ENCODE data around the gene SDHA. TPM values are rescaled to one million over a fixed set of nuclear protein-coding genes. Genes with fewer than 3 reads are reported as not detected.

The SDHA gene
- total and polyA plus RNA-seq, 9 of the 15 experiments (the other 6 are each of a cell fraction or from before 2014, with no cell fraction given) = 82.9 to 191 (median 130) TPM

DNA sequence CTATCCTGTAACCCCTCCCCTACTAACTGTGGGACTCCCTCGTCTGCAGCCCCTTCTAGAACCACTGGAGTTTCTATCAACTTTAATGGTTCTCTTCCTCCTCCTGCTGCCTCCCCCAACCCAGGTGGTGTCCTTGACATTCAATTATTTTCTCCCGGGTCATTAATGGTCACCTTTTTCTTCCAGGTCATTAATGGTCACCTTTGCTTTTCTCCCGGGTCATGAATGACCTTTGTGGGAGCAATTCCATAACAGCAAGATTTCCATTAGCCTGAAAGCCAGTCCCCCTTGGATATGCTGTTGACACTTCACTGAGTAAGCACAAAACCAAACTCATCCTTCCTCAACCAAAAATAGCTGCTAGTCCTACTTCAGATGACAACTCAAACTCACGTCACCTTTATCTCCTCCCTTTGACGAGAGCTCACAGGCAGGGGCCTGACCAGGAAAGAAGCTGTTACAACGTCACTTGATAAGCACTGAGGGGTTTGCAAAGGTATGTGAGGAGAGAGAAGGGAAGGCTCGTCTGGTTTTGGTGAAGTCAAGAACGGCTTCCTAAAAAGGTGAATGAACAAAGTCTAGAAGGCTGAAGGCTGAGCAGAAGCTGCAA is 11.1 kb upstream of the SDHA start (continued):
- TF ChIP-seq FOXP4 (CRISPR knock-in tag; IDR thresholded peaks at IDR 0.05; ENCODE audit: borderline replicate concordance) (no peak), ZNF561 (CRISPR knock-in tag; conservative IDR thresholded peaks at IDR 0.05) (no peak), L3MBTL2 (IDR thresholded peaks at IDR 0.05) (no peak), IRF2 (CRISPR knock-in tag; IDR thresholded peaks at IDR 0.05) (no peak), SRF (CRISPR knock-in tag; IDR thresholded peaks at IDR 0.05) (peak in 1 of 2 experiments; percentile 64; a peak in 1 of 4 replicates), RBM22 (IDR thresholded peaks at IDR 0.05; ENCODE audit: low read depth, low read length, poor library complexity, severe bottlenecking) (no peak), MEF2D (tag; conservative IDR thresholded peaks at IDR 0.05; ENCODE audit: low read depth) (peak; percentile 86), ZBTB12 (CRISPR knock-in tag; IDR thresholded peaks at IDR 0.05) (no peak), NONO (IDR thresholded peaks at IDR 0.05; ENCODE audit: low read depth in 2 of 2, low read length in 1 of 2) (no peak), EP300 (IDR thresholded peaks at IDR 0.05; ENCODE audit: low read length) (peak; percentile 15; the same call in 1 of the 2 replicates)
- TF ChIP-seq, protein P1, sequence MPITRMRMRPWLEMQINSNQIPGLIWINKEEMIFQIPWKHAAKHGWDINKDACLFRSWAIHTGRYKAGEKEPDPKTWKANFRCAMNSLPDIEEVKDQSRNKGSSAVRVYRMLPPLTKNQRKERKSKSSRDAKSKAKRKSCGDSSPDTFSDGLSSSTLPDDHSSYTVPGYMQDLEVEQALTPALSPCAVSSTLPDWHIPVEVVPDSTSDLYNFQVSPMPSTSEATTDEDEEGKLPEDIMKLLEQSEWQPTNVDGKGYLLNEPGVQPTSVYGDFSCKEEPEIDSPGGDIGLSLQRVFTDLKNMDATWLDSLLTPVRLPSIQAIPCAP (CRISPR knock-in tag; IDR thresholded peaks at IDR 0.05; ENCODE audit: borderline replicate concordance) = no peak
- TF ChIP-seq, protein P2, sequence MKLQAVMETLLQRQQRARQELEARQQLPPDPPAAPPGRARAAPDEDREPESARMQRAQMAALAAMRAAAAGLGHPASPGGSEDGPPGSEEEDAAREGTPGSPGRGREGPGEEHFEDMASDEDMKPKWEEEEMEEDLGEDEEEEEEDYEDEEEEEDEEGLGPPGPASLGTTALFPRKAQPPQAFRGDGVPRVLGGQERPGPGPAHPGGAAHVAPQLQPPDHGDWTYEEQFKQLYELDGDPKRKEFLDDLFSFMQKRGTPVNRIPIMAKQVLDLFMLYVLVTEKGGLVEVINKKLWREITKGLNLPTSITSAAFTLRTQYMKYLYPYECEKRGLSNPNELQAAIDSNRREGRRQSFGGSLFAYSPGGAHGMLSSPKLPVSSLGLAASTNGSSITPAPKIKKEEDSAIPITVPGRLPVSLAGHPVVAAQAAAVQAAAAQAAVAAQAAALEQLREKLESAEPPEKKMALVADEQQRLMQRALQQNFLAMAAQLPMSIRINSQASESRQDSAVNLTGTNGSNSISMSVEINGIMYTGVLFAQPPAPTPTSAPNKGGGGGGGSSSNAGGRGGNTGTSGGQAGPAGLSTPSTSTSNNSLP (IDR thresholded peaks at IDR 0.05; ENCODE audit: borderline replicate concordance, low read depth, low read length) = 0 out of 2 replicates have a peak, but pooled peaks have one; percentile 8
- TF ChIP-seq, protein P3, sequence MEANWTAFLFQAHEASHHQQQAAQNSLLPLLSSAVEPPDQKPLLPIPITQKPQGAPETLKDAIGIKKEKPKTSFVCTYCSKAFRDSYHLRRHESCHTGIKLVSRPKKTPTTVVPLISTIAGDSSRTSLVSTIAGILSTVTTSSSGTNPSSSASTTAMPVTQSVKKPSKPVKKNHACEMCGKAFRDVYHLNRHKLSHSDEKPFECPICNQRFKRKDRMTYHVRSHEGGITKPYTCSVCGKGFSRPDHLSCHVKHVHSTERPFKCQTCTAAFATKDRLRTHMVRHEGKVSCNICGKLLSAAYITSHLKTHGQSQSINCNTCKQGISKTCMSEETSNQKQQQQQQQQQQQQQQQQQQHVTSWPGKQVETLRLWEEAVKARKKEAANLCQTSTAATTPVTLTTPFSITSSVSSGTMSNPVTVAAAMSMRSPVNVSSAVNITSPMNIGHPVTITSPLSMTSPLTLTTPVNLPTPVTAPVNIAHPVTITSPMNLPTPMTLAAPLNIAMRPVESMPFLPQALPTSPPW (CRISPR knock-in tag; IDR thresholded peaks at IDR 0.05) = peak; percentile 47; the same call in 1 of the 2 replicates

Data from K562 (cell line).